Neural cell (in vitro differentiated cells): ENCODE results near the gene TOM1L1. TPM values are rescaled to one million over a fixed set of nuclear protein-coding genes. Genes with fewer than 3 reads are reported as not detected.

Source experiments
- H2AFZ ChIP-seq: fragments of 200-600, 300-800 bp; sonication (generic), shearing (Covaris generic); 2 replicates; pipeline ENCODE4 v1.6.0; 2014; ENCODE audit warnings: low read depth, mild to moderate bottlenecking, antibody characterized with exemption, low read length, moderate library complexity
- H3F3A ChIP-seq: fragments of 200-600 bp; shearing (Covaris generic); 2 replicates; pipeline ENCODE4 v1.6.1; 2016; ENCODE audit warnings: mild to moderate bottlenecking, moderate library complexity, mixed read lengths, antibody characterized with exemption, low read length; ENCODE audit not compliant: insufficient read depth, poor library complexity, severe bottlenecking
- H3K27ac ChIP-seq: fragments of 200-600, 300-800 bp; sonication (generic), shearing (Covaris generic); 2 replicates; pipeline ENCODE4 v1.5.1; 2014; ENCODE audit warnings: mild to moderate bottlenecking, low read length, moderate library complexity
- H3K27me3 ChIP-seq: fragments of 300-800, 200-600 bp; sonication (generic), shearing (Covaris generic); 2 replicates; pipeline ENCODE4 v1.6.0; 2014; ENCODE audit warnings: mild to moderate bottlenecking, low read depth, low read length, moderate library complexity; ENCODE audit not compliant: insufficient read depth
- H3K36me3 ChIP-seq: fragments of 300-800, 200-600 bp; sonication (generic), shearing (Covaris generic); 2 replicates; pipeline ENCODE4 v1.5.1; 2014; ENCODE audit warnings: mild to moderate bottlenecking, antibody characterized with exemption, low read length, moderate library complexity; ENCODE audit not compliant: insufficient read depth
- H3K4me2 ChIP-seq: fragments of 300-800, 200-600 bp; sonication (generic), shearing (Covaris generic); 2 replicates; pipeline ENCODE4 v1.6.0; 2014; ENCODE audit warnings: mild to moderate bottlenecking, low read length
- H3K4me3 ChIP-seq: fragments of 300-800, 200-600 bp; sonication (generic), shearing (Covaris generic); 2 replicates; pipeline ENCODE4 v1.5.1; 2014; ENCODE audit warnings: mild to moderate bottlenecking, low read length, moderate library complexity
- H3K79me2 ChIP-seq: fragments of 200-600 bp; shearing (Covaris generic); replicated peaks from 2 replicates; pipeline ENCODE4 v1.6.0; 2014; ENCODE audit warnings: mild to moderate bottlenecking, low read length, moderate library complexity; ENCODE audit not compliant: insufficient read depth
- H3K9ac ChIP-seq: fragments of 300-800, 200-600 bp; sonication (generic), shearing (Covaris generic); 2 replicates; pipeline ENCODE4 v1.6.1; 2016; ENCODE audit warnings: mild to moderate bottlenecking, low read length, mixed read lengths
- H3K9me2 ChIP-seq: fragments of 200-600 bp; shearing (Covaris generic); 2 replicates; pipeline ENCODE4 v1.6.1; 2016; ENCODE audit warnings: mild to moderate bottlenecking, low read length, mixed read lengths; ENCODE audit not compliant: insufficient read depth
- H3K9me3 ChIP-seq: fragments of 200-600, 300-800 bp; sonication (generic), shearing (Covaris generic); 2 replicates; pipeline ENCODE4 v1.6.1; 2016; ENCODE audit warnings: mild to moderate bottlenecking, mixed run types, low read length, moderate library complexity, mixed read lengths
- H4K20me1 ChIP-seq: fragments of 200-600 bp; shearing (Covaris generic); 2 replicates; pipeline ENCODE4 v1.6.1; 2016; ENCODE audit warnings: mild to moderate bottlenecking, mixed run types; ENCODE audit not compliant: insufficient read depth
- CTCF ChIP-seq: fragments of 450-650 bp; IDR thresholded peaks from 2 replicates; pipeline ENCODE4 v1.5.1; 2014; ENCODE audit warnings: antibody characterized with exemption, mild to moderate bottlenecking, moderate library complexity; ENCODE audit not compliant: poor library complexity, severe bottlenecking
- EP300 ChIP-seq: fragments of 450-650 bp; conservative IDR thresholded peaks from 2 replicates; pipeline ENCODE4 v1.6.1; 2014; ENCODE audit warnings: antibody characterized with exemption, mild to moderate bottlenecking, moderate library complexity; ENCODE audit not compliant: poor library complexity, severe bottlenecking
- EZH2 ChIP-seq: fragments of 200-600, 300-800 bp; shearing (Covaris generic), sonication (generic); IDR thresholded peaks from 2 replicates; pipeline ENCODE4 v1.6.1; 2014; ENCODE audit warnings: antibody characterized with exemption, low read length, borderline replicate concordance, mild to moderate bottlenecking; ENCODE audit not compliant: insufficient read depth, poor library complexity, severe bottlenecking
- MXI1 ChIP-seq: fragments of 450-650 bp; conservative IDR thresholded peaks from 2 replicates; pipeline ENCODE4 v1.6.1; 2014; ENCODE audit warnings: antibody characterized with exemption, mild to moderate bottlenecking; ENCODE audit not compliant: poor library complexity, severe bottlenecking
- POLR2AphosphoS5 ChIP-seq: IDR thresholded peaks from 2 replicates; pipeline ENCODE4 v1.6.1; 2012
- RAD21 ChIP-seq: fragments of 450-650 bp; conservative IDR thresholded peaks from 2 replicates; pipeline ENCODE4 v1.6.1; 2014; ENCODE audit warnings: antibody characterized with exemption, mild to moderate bottlenecking, moderate library complexity
- REST ChIP-seq: IDR thresholded peaks from 2 replicates; pipeline ENCODE4 v1.6.1; 2012; ENCODE audit warnings: borderline replicate concordance
- SMC3 ChIP-seq: fragments of 450-650 bp; conservative IDR thresholded peaks from 2 replicates; pipeline ENCODE4 v1.6.1; 2014; ENCODE audit warnings: antibody characterized with exemption, mild to moderate bottlenecking, moderate library complexity; ENCODE audit not compliant: poor library complexity
- TAF1 ChIP-seq: IDR thresholded peaks from 2 replicates; pipeline ENCODE4 v1.6.1; 2012; ENCODE audit warnings: low read depth
- polyA plus RNA-seq: library from polyadenylated mRNA; depleted of rRNA; stranded (reverse); fragments of >200 nt; gene quantifications from 2 replicates; pipeline ENCODE4 v1.2.3, GENCODE V29; 2014

Gene TOM1L1
- polyA plus RNA-seq, 1 donor from 2014 or later, result 13.6 TPM

DNA sequence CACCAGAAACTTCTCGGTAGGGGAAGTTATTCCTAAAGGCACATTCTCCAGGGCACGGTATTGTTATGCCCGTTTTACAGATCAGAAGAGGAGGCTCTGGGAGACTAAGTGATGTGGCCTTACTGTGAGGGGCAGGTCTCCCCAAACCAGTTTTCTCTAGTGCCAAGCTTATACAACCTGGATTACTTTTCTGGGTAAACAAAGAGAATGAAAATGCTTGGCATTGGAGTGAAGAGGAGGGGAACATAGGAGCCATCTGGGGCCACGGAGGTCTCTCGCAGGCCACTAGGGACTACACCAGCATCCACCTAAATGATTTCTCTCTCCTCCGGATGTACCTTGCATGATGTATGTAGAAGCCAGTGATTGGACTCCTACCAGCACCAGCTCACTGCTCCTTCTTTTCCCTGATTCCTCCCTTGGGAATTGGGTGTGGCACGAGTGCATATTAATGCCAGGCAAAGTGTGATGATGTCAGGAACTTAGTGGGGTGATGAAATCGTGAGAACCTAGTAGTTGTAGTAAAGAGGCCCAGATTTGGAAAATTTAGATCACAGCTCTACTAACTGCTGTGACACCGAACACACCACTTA is 674 bp downstream of the TOM1L1 start:
- Histone ChIP-seq H3K27me3 (no peaks in the 10 kb centered on the region), H4K20me1 (no peaks in the 10 kb centered on the region), H2AFZ (no peak overlapping the region), H3F3A (peaks cover 6% of the 10 kb centered on the region), H3K9me2 (no peaks in the 10 kb centered on the region), H3K4me3 (peak overlapping the region; percentile 70), H3K36me3 (no peaks in the 10 kb centered on the region), H3K9me3 (no peaks in the 10 kb centered on the region), H3K4me2 (no peak overlapping the region), H3K79me2 (no peaks in the 10 kb centered on the region), H3K27ac (no peak overlapping the region), H3K9ac (no peak overlapping the region)
- TF ChIP-seq POLR2AphosphoS5, result no peak
- no peak for TF ChIP-seq REST
- TF ChIP-seq RAD21, result no peak
- TF ChIP-seq CTCF, result no peak
- TF ChIP-seq TAF1, result no peak
- TF ChIP-seq SMC3, result no peak
- no peak for TF ChIP-seq EP300
- no peak for TF ChIP-seq EZH2
- TF ChIP-seq MXI1, result no peak

DNA sequence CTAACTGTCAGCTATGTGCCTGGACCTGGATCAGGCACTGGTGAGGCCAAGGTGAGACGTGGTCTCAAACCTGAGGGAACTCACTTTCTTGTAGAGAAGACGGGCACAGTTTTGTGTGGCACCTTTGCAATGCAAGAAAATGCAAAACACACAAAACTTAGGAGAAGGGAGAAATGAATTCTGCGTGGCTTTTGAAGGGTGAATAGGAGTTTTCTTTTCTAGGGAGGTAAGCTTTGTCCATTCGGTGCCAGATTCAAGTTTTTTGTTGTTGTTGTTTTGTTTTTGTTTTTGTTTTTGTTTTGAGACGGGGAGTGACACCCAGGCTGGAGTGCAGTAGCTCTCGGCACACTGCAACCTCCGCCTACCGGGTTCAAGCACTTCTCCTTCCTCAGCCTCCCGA is 1.4 kb downstream of the TOM1L1 start:
- Histone ChIP-seq H3K27ac (no peak overlapping the region), H3K9me3 (no peaks in the 10 kb centered on the region), H4K20me1 (no peaks in the 10 kb centered on the region), H3K27me3 (no peaks in the 10 kb centered on the region), H3F3A (peaks cover 6% of the 10 kb centered on the region), H3K4me2 (no peak overlapping the region), H3K36me3 (no peaks in the 10 kb centered on the region), H3K4me3 (no peak overlapping the region), H3K9ac (no peak overlapping the region), H3K79me2 (no peaks in the 10 kb centered on the region), H3K9me2 (no peaks in the 10 kb centered on the region), H2AFZ (no peak overlapping the region)
- TF ChIP-seq MXI1, result no peak
- no peak for TF ChIP-seq EZH2
- TF ChIP-seq EP300, result no peak
- no peak for TF ChIP-seq REST
- no peak for TF ChIP-seq POLR2AphosphoS5
- no peak for TF ChIP-seq SMC3
- no peak for TF ChIP-seq RAD21
- no peak for TF ChIP-seq CTCF
